HepG2 (cell line): ENCODE measurements around the gene SOWAHA.
"Not testable (repeated sequence)": the region's sequence is repeated elsewhere in the genome, so short reads cannot be mapped to it uniquely, and the experiment has no call there.

Experiments
- SUZ12 ChIP-seq: fragments of 150-350 bp; IDR thresholded peaks from 2 replicates; pipeline ENCODE4 v1.6.1; 2014; ENCODE audit warnings: low read depth, low read length
- TF ChIP-seq, protein P1 (sequence below): sonication (generic); formaldehyde crosslinking; IDR thresholded peaks from 2 replicates; pipeline ENCODE4 v1.4.0; 2020; ENCODE audit warnings: missing genetic modification reagents
- TF ChIP-seq, protein P2 (sequence below): sonication (generic); formaldehyde crosslinking; conservative IDR thresholded peaks from 2 replicates; pipeline ENCODE4 v1.4.0; 2020; ENCODE audit warnings: missing genetic modification reagents

DNA sequence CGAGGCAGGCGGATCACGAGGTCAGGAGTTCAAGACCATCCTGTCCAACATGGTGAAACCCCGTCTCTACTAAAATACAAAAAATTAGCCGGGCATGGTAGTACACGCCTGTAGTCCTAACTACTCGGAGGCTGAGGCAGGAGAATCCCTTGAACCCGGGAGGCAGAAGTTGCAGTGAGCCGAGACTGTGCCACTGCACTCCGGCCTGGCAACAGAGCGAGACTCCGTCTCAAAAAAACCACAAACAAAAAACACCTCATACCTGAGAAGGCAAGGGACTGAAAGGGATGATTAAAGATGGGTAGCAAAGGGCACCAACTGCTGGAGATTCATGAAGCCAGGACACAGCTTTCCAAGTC, 6.3 kb upstream of the SOWAHA start:
- TF ChIP-seq, protein P1, sequence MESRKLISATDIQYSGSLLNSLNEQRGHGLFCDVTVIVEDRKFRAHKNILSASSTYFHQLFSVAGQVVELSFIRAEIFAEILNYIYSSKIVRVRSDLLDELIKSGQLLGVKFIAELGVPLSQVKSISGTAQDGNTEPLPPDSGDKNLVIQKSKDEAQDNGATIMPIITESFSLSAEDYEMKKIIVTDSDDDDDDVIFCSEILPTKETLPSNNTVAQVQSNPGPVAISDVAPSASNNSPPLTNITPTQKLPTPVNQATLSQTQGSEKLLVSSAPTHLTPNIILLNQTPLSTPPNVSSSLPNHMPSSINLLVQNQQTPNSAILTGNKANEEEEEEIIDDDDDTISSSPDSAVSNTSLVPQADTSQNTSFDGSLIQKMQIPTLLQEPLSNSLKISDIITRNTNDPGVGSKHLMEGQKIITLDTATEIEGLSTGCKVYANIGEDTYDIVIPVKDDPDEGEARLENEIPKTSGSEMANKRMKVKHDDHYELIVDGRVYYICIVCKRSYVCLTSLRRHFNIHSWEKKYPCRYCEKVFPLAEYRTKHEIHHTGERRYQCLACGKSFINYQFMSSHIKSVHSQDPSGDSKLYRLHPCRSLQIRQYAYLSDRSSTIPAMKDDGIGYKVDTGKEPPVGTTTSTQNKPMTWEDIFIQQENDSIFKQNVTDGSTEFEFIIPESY: not testable (repeated sequence)
- not testable (repeated sequence) for TF ChIP-seq SUZ12
- TF ChIP-seq, protein P2, sequence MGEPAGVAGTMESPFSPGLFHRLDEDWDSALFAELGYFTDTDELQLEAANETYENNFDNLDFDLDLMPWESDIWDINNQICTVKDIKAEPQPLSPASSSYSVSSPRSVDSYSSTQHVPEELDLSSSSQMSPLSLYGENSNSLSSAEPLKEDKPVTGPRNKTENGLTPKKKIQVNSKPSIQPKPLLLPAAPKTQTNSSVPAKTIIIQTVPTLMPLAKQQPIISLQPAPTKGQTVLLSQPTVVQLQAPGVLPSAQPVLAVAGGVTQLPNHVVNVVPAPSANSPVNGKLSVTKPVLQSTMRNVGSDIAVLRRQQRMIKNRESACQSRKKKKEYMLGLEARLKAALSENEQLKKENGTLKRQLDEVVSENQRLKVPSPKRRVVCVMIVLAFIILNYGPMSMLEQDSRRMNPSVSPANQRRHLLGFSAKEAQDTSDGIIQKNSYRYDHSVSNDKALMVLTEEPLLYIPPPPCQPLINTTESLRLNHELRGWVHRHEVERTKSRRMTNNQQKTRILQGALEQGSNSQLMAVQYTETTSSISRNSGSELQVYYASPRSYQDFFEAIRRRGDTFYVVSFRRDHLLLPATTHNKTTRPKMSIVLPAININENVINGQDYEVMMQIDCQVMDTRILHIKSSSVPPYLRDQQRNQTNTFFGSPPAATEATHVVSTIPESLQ (CRISPR knock-in tag): not testable (repeated sequence)
